ENCODE measurements around the gene TRDN.

The TRDN gene

DNA sequence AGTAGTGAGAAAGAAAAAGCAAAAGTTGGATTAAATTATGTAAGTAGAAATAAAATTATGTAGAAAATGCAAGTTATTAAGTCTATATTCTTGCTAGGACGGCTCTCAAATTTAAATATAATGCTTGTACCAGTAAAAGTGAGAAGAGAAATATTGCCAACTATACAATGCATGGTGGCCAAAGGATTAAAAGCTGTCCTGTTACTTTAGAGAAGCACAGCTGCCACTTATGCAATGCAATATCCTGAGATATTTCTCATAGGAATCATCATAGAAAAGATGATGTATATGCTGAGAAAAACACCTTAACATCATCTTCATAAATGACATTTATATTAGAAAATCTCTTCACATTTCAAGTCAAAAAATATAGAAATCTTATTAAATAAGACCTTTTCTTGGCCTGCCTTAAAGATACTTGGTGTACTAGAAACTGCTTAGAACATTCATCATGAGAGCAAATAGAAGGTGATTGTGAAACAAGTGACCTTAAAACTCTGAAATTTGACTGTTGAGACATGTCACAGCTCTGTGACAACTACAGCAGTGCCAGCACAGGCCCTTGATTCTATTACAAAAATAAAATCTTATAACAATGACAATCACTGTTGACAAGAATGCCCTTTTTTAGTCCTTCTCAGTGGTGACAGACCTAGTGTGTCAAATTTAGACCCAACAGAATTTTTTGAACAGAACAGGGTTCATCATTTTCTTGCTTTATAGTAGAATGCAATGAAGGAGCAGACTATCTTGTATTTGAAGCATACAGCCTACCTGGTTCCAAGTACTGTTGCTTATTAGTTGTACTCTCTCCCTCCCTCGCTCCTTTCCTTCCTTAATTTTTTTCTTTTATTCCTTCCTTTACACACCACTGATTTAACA is 467.6 kb downstream of the TRDN start:
- no peak for DNase-seq (ENCODE audit: low spot score)

DNA sequence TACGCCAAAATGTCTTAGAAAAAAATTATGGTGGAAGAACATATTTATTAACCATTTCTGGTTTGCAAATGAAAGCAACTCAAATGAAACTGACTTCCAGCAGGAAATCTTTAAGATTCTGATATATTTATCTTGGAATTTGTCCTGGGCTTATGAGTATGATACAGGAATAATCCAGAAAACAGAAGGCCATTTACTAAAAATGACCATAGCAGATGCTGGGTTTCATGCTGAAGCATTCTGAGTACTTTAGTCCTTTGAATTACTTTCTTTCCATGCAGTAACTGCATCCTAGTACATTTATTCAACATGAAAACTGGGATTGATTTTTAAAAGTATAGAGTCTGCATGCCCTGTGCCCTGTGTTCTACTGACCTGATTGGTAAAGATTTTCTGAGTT is 468.3 kb downstream of the TRDN start:
- DNase-seq (ENCODE audit: low spot score), result no peak
